Measurements from ENCODE around the gene MYO5C. TPM values are rescaled to one million over a fixed set of nuclear protein-coding genes. Genes with fewer than 3 reads are reported as not detected.

Gene MYO5C
- total RNA-seq, 1 donor from 2014 or later: 3.4 TPM

GRCh38 chr15:52282418-52282817, 13.2 kb downstream of the MYO5C start:
- DNase-seq (ENCODE audit: missing footprints) (no peak), ATAC-seq (no peak)
- intact Hi-C loops (cut with DNase I): no loop called here

- intact Hi-C loops (cut with DNase I): no loop called here
- DNase-seq (ENCODE audit: missing footprints) (no peak), ATAC-seq (peak; percentile 81)
These were observed 14.2 kb downstream of the MYO5C start for GRCh38 chr15:52281085-52282035.

GRCh38 chr15:52280326-52281084, 15.1 kb downstream of the MYO5C start:
- intact Hi-C loops (cut with DNase I): no loop called here
- ATAC-seq: no peak
- no peak for DNase-seq (ENCODE audit: missing footprints)

- intact Hi-C loops (cut with DNase I): no loop called here
- no peak for DNase-seq (ENCODE audit: missing footprints)
- ATAC-seq: no peak
These were observed 16.8 kb downstream of the MYO5C start for GRCh38 chr15:52278636-52279367.

- DNase-seq (ENCODE audit: missing footprints): no peak
- intact Hi-C loops (cut with DNase I): no loop called here
- no peak for ATAC-seq
These were observed 17.5 kb downstream of the MYO5C start for GRCh38 chr15:52278135-52278534.

GRCh38 chr15:52277575-52277974, 18.0 kb downstream of the MYO5C start:
- intact Hi-C loops (cut with DNase I): no loop called here
- ATAC-seq (no peak), DNase-seq (ENCODE audit: missing footprints) (no peak)

GRCh38 chr15:52276256-52276770, 19.3 kb downstream of the MYO5C start:
- intact Hi-C loops (cut with DNase I): no loop called here
- ATAC-seq (no peak), DNase-seq (ENCODE audit: missing footprints) (no peak)

GRCh38 chr15:52263563-52264282, 31.9 kb downstream of the MYO5C start:
- ATAC-seq (no peak), DNase-seq (ENCODE audit: missing footprints) (no peak)
- intact Hi-C loops (cut with DNase I): loop anchor here (5.0 kb wide), 1 partner anchor 34 kb away; the partner anchor contains the start of gene MYO5C

- intact Hi-C loops (cut with DNase I): loop anchor here (5.0 kb wide), 1 partner anchor 35 kb away; the partner anchor contains the start of gene MYO5C
- ATAC-seq (no peak), DNase-seq (ENCODE audit: missing footprints) (no peak)
These were observed 33.2 kb downstream of the MYO5C start for GRCh38 chr15:52262364-52262763.

- intact Hi-C loops (cut with DNase I): loop anchor here (5.0 kb wide), 1 partner anchor 36 kb away; the partner anchor contains the start of gene MYO5C
- DNase-seq (ENCODE audit: missing footprints): peak; percentile 82
- ATAC-seq: peak; percentile 83
These were observed 33.9 kb downstream of the MYO5C start for GRCh38 chr15:52261498-52262242.

GRCh38 chr15:52261026-52261425, 34.6 kb downstream of the MYO5C start:
- intact Hi-C loops (cut with DNase I): loop anchor here (5.0 kb wide), 1 partner anchor 36 kb away; the partner anchor contains the start of gene MYO5C
- DNase-seq (ENCODE audit: missing footprints): no peak
- ATAC-seq: no peak

- ATAC-seq (no peak), DNase-seq (ENCODE audit: missing footprints) (no peak)
- intact Hi-C loops (cut with DNase I): loop anchor here (5.0 kb wide), 4 partner anchors 58 to 308 kb away; partner anchors contain the start of genes ARPP19 and MYO5A
These were observed 36.1 kb downstream of the MYO5C start for GRCh38 chr15:52259503-52259902.

GRCh38 chr15:52258461-52258860, 37.1 kb downstream of the MYO5C start:
- intact Hi-C loops (cut with DNase I): loop anchor here (5.0 kb wide), 4 partner anchors 59 to 309 kb away; partner anchors contain the start of genes ARPP19 and MYO5A
- no peak for ATAC-seq
- DNase-seq (ENCODE audit: missing footprints): no peak

GRCh38 chr15:52257734-52258062, 37.9 kb downstream of the MYO5C start:
- no peak for DNase-seq (ENCODE audit: missing footprints)
- intact Hi-C loops (cut with DNase I): loop anchor here (2.0 to 5.0 kb wide), 5 partner anchors 60 to 477 kb away; partner anchors contain the start of genes ARPP19 and MYO5A
- ATAC-seq: peak; percentile 46

GRCh38 chr15:52256930-52257733, 38.5 kb downstream of the MYO5C start:
- DNase-seq (ENCODE audit: missing footprints) (no peak), ATAC-seq (peak; percentile 18)
- intact Hi-C loops (cut with DNase I): loop anchor here (2.0 to 5.0 kb wide), 5 partner anchors 60 to 478 kb away; partner anchors contain the start of genes ARPP19 and MYO5A

GRCh38 chr15:52256366-52256765, 39.2 kb downstream of the MYO5C start:
- intact Hi-C loops (cut with DNase I): loop anchor here (2.0 to 5.0 kb wide), 5 partner anchors 61 to 478 kb away; partner anchors contain the start of genes ARPP19 and MYO5A
- ATAC-seq: peak; percentile 50

More at GRCh38 chr15:52256366-52256765, 39.2 kb downstream of the MYO5C start:
- no peak for DNase-seq (ENCODE audit: missing footprints)
